ENCODE results near the gene TUBB2B. TPM values are rescaled to one million over a fixed set of nuclear protein-coding genes. Genes with fewer than 3 reads are reported as not detected.

Gene TUBB2B
- total RNA-seq, 1 experiment from 2014 or later: 49.5 TPM

GRCh38 chr6:3233904-3234303 lies 6.5 kb upstream of the TUBB2B start:
- H3K36me3 ChIP-seq: no peaks in the 10 kb centered on the region
- H3K4me1 ChIP-seq (replicated peaks): peaks cover 5% of the 10 kb centered on the region
- H3K4me3 ChIP-seq: no peak overlapping the region
- 0 out of 2 replicates have a peak, but pooled peaks cover 3% of the 10 kb centered on the region for H3K9me3 ChIP-seq (replicated peaks)
- no peak for DNase-seq (ENCODE audit: low read depth in 1 of 2, low spot score in 2 of 2)
- no peak overlapping the region for H3K27ac ChIP-seq
- 0 out of 2 replicates have a peak, but pooled peaks cover 3% of the 10 kb centered on the region for H3K27me3 ChIP-seq (replicated peaks)

- H3K4me1 ChIP-seq (replicated peaks): peaks cover 5% of the 10 kb centered on the region
- H3K4me3 ChIP-seq: no peak overlapping the region
- no peak overlapping the region for H3K27ac ChIP-seq
- no peaks in the 10 kb centered on the region for H3K36me3 ChIP-seq
- H3K9me3 ChIP-seq (replicated peaks): 0 out of 2 replicates have a peak, but pooled peaks cover 3% of the 10 kb centered on the region
- H3K27me3 ChIP-seq (replicated peaks): 0 out of 2 replicates have a peak, but pooled peaks cover 3% of the 10 kb centered on the region
- no peak for DNase-seq (ENCODE audit: low read depth in 1 of 2, low spot score in 2 of 2)
Observed at GRCh38 chr6:3233321-3233720, 5.9 kb upstream of the TUBB2B start.

- Histone ChIP-seq H3K4me1 (replicated peaks) (peaks cover 9% of the 10 kb centered on the region), H3K27ac (no peak overlapping the region), H3K36me3 (no peaks in the 10 kb centered on the region), H3K4me3 (peak overlapping the region; percentile 46), H3K27me3 (replicated peaks) (peaks cover 6% of the 10 kb centered on the region; the same call in 1 of the 2 replicates), H3K9me3 (replicated peaks) (0 out of 2 replicates have a peak, but pooled peaks cover 3% of the 10 kb centered on the region)
- DNase-seq (ENCODE audit: low read depth in 1 of 2, low spot score in 2 of 2): no peak
Observed at GRCh38 chr6:3232017-3232945, 4.8 kb upstream of the TUBB2B start.

- no peaks in the 10 kb centered on the region for H3K36me3 ChIP-seq
- peak overlapping the region; percentile 27; the same call in 1 of the 2 replicates for H3K27ac ChIP-seq
- H3K27me3 ChIP-seq (replicated peaks): peaks cover 6% of the 10 kb centered on the region; the same call in 1 of the 2 replicates
- H3K4me1 ChIP-seq (replicated peaks): peaks cover 17% of the 10 kb centered on the region
- 0 out of 2 replicates have a peak, but pooled peaks cover 3% of the 10 kb centered on the region for H3K9me3 ChIP-seq (replicated peaks)
- DNase-seq (ENCODE audit: low read depth in 1 of 2, low spot score in 2 of 2): peak; percentile 73 to 79
- peak overlapping the region; percentile 46 for H3K4me3 ChIP-seq
Observed at GRCh38 chr6:3231247-3232016, 4.0 kb upstream of the TUBB2B start.

GRCh38 chr6:3230900-3231246 lies 3.4 kb upstream of the TUBB2B start:
- DNase-seq (ENCODE audit: low read depth in 1 of 2, low spot score in 2 of 2): peak in 1 of 2 experiments; percentile 61
- Histone ChIP-seq H3K4me1 (replicated peaks) (peaks cover 20% of the 10 kb centered on the region), H3K27ac (no peak overlapping the region), H3K4me3 (peak overlapping the region; percentile 46), H3K27me3 (replicated peaks) (peaks cover 6% of the 10 kb centered on the region; the same call in 1 of the 2 replicates), H3K9me3 (replicated peaks) (0 out of 2 replicates have a peak, but pooled peaks cover 3% of the 10 kb centered on the region), H3K36me3 (no peaks in the 10 kb centered on the region; the same call in 1 of the 2 replicates)

- no peak overlapping the region; the same call in 1 of the 2 replicates for H3K4me3 ChIP-seq
- H3K9me3 ChIP-seq (replicated peaks): 0 out of 2 replicates have a peak, but pooled peaks cover 3% of the 10 kb centered on the region
- no peak overlapping the region for H3K27ac ChIP-seq
- DNase-seq (ENCODE audit: low read depth in 1 of 2, low spot score in 2 of 2): no peak
- H3K4me1 ChIP-seq (replicated peaks): peaks cover 20% of the 10 kb centered on the region
- no peaks in the 10 kb centered on the region; the same call in 1 of the 2 replicates for H3K36me3 ChIP-seq
- peaks cover 6% of the 10 kb centered on the region; the same call in 1 of the 2 replicates for H3K27me3 ChIP-seq (replicated peaks)
Observed at GRCh38 chr6:3230256-3230882, 2.9 kb upstream of the TUBB2B start.

GRCh38 chr6:3229566-3230178 lies 2.2 kb upstream of the TUBB2B start:
- H3K27me3 ChIP-seq (replicated peaks): peaks cover 6% of the 10 kb centered on the region; the same call in 1 of the 2 replicates
- H3K36me3 ChIP-seq: no peaks in the 10 kb centered on the region; the same call in 1 of the 2 replicates
- H3K4me3 ChIP-seq: no peak overlapping the region
- DNase-seq (ENCODE audit: low read depth in 1 of 2, low spot score in 2 of 2): no peak
- 0 out of 2 replicates have a peak, but pooled peaks cover 3% of the 10 kb centered on the region for H3K9me3 ChIP-seq (replicated peaks)
- H3K27ac ChIP-seq: no peak overlapping the region
- peaks cover 20% of the 10 kb centered on the region for H3K4me1 ChIP-seq (replicated peaks)

- Histone ChIP-seq H3K4me1 (replicated peaks) (peaks cover 20% of the 10 kb centered on the region), H3K27ac (no peak overlapping the region), H3K27me3 (replicated peaks) (peaks cover 6% of the 10 kb centered on the region; the same call in 1 of the 2 replicates), H3K4me3 (no peak overlapping the region), H3K9me3 (replicated peaks) (0 out of 2 replicates have a peak, but pooled peaks cover 3% of the 10 kb centered on the region), H3K36me3 (no peaks in the 10 kb centered on the region; the same call in 1 of the 2 replicates)
- DNase-seq (ENCODE audit: low read depth in 1 of 2, low spot score in 2 of 2): no peak
Observed at GRCh38 chr6:3228771-3229565, 1.5 kb upstream of the TUBB2B start.

- H3K4me1 ChIP-seq (replicated peaks): peaks cover 20% of the 10 kb centered on the region
- no peak overlapping the region; the same call in 1 of the 2 replicates for H3K4me3 ChIP-seq
- peaks cover 9% of the 10 kb centered on the region for H3K27me3 ChIP-seq (replicated peaks)
- H3K9me3 ChIP-seq (replicated peaks): 0 out of 2 replicates have a peak, but pooled peaks cover 3% of the 10 kb centered on the region
- no peak overlapping the region for H3K27ac ChIP-seq
- no peaks in the 10 kb centered on the region; the same call in 1 of the 2 replicates for H3K36me3 ChIP-seq
- no peak for DNase-seq (ENCODE audit: low read depth in 1 of 2, low spot score in 2 of 2)
Observed at GRCh38 chr6:3228046-3228671, 706 bp upstream of the TUBB2B start.

- Histone ChIP-seq H3K27me3 (replicated peaks) (peaks cover 6% of the 10 kb centered on the region), H3K27ac (no peak overlapping the region)
Observed at GRCh38 chr6:3226481-3227362, 731 bp downstream of the TUBB2B start.

GRCh38 chr6:3226042-3226441 lies 1.4 kb downstream of the TUBB2B start:
- H3K4me3 ChIP-seq: no peak overlapping the region
- peaks cover 15% of the 10 kb centered on the region for H3K4me1 ChIP-seq (replicated peaks)
- H3K9me3 ChIP-seq (replicated peaks): no peaks in the 10 kb centered on the region
- no peaks in the 10 kb centered on the region; the same call in 1 of the 2 replicates for H3K36me3 ChIP-seq
- H3K27me3 ChIP-seq (replicated peaks): peaks cover 6% of the 10 kb centered on the region
- no peak overlapping the region for H3K27ac ChIP-seq
- DNase-seq (ENCODE audit: low read depth in 1 of 2, low spot score in 2 of 2): no peak

More at GRCh38 chr6:3226481-3227362, 731 bp downstream of the TUBB2B start:
- Histone ChIP-seq H3K36me3 (no peaks in the 10 kb centered on the region; the same call in 1 of the 2 replicates), H3K4me1 (replicated peaks) (peaks cover 17% of the 10 kb centered on the region), H3K9me3 (replicated peaks) (no peaks in the 10 kb centered on the region), H3K4me3 (peak overlapping the region; percentile 46)
- peak; percentile 45 to 57 for DNase-seq (ENCODE audit: low read depth in 1 of 2, low spot score in 2 of 2)

Measured in SJSA1 (cell line).